Smooth muscle cell (in vitro differentiated cells): ENCODE results near the gene C13orf46. TPM values are rescaled to one million over a fixed set of nuclear protein-coding genes. Genes with fewer than 3 reads are reported as not detected.

Source experiments
- DNase-seq: peaks from one replicate; lab custom pipeline; 2025; ENCODE audit not compliant: unreplicated experiment; lab: John Stamatoyannopoulos, UW
- H2AFZ ChIP-seq: fragments of 200-600 bp; sonication (generic); 2 replicates; pipeline ENCODE4 v1.6.0; 2016; ENCODE audit warnings: antibody characterized with exemption, low read depth, mild to moderate bottlenecking
- H3F3A ChIP-seq: fragments of 200-600 bp; sonication (generic); 2 replicates; pipeline ENCODE4 v1.6.0; 2017; ENCODE audit warnings: antibody characterized with exemption, low read depth
- H3K27ac ChIP-seq: fragments of 200-600 bp; sonication (generic); 2 replicates; pipeline ENCODE4 v1.5.1; 2016; ENCODE audit warnings: low read depth, mild to moderate bottlenecking
- H3K27me3 ChIP-seq: fragments of 200-600 bp; sonication (generic); 2 replicates; pipeline ENCODE4 v1.6.1; 2016; ENCODE audit warnings: low read depth, mild to moderate bottlenecking
- H3K36me3 ChIP-seq: fragments of 200-600 bp; sonication (generic); 2 replicates; pipeline ENCODE4 v1.5.1; 2016; ENCODE audit warnings: low read depth
- H3K4me1 ChIP-seq: fragments of 200-600 bp; sonication (generic); 2 replicates; pipeline ENCODE4 v1.5.1; 2016; ENCODE audit warnings: low read depth
- H3K4me2 ChIP-seq: fragments of 200-600 bp; sonication (generic); 2 replicates; pipeline ENCODE4 v1.6.0; 2016; ENCODE audit warnings: mild to moderate bottlenecking
- H3K4me3 ChIP-seq: fragments of 200-600 bp; sonication (generic); 2 replicates; pipeline ENCODE4 v1.5.1; 2016; ENCODE audit warnings: mild to moderate bottlenecking
- H3K79me2 ChIP-seq: fragments of 200-600 bp; sonication (generic); 2 replicates; pipeline ENCODE4 v1.6.0; 2016; ENCODE audit warnings: low read depth, mild to moderate bottlenecking
- H3K9ac ChIP-seq: fragments of 200-600 bp; sonication (generic); 2 replicates; pipeline ENCODE4 v1.6.0; 2016; ENCODE audit warnings: low read depth
- H3K9me3 ChIP-seq: fragments of 200-600 bp; sonication (generic); replicated peaks from 2 replicates; pipeline ENCODE4 v1.5.1; 2016; ENCODE audit warnings: low read depth
- H4K20me1 ChIP-seq: fragments of 200-600 bp; sonication (generic); 2 replicates; pipeline ENCODE4 v1.6.0; 2016; ENCODE audit warnings: low read depth
- WGBS: methylation state at CpG from one replicate; pipeline ENCODE4 v1.1.7; 2016; ENCODE audit warnings: low lambda C conversion rate; 5-methylcytosine and 5-hydroxymethylcytosine counted together
- polyA plus RNA-seq: library from polyadenylated mRNA; unstranded; fragments of >200 nt; fragmentation: Nextera tagmentation; extraction: Ambion mirVana; gene quantifications from 2 replicates; pipeline ENCODE4 v1.2.1, GENCODE V29; 2016
- total RNA-seq: library from RNA; depleted of rRNA; stranded (reverse); fragments of >200 nt; gene quantifications from 2 replicates; pipeline ENCODE4 v1.2.3, GENCODE V29; 2014
- TF ChIP-seq, protein P1 (sequence below): fragments of 200-600 bp; sonication (generic); IDR thresholded peaks from 2 replicates; pipeline ENCODE4 v1.5.1; 2017; ENCODE audit warnings: borderline replicate concordance, mild to moderate bottlenecking, antibody characterized with exemption; ENCODE audit not compliant: insufficient read depth, poor library complexity, severe bottlenecking

C13orf46 gene
- total and polyA plus RNA-seq, 2 experiments from 2014 or later: 0.26 to 5.8 TPM

DNA sequence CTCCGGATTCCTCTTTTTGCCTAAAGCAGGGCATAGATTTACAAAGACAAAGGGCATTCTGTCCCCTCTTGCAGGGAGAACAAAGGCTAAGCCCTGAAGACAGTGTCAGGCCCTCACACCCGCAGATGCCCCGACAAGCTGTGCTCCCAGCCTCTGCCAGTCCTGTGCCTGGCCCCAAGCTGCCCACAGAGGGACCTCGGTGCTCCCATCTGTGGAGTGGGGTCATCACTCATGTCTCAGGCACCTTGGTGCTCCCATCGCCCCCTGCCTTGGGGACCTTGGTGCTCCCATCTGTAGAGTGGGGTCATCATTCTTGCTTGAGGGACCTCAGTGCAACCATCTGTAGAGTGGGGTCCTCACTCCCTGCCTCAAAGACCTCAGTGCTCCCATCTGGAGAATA is 24.3 kb downstream of the C13orf46 start:
- Histone ChIP-seq H3K9ac (no peak overlapping the region), H4K20me1 (no peaks in the 10 kb centered on the region), H3K4me1 (no peaks in the 10 kb centered on the region), H3K27me3 (no peaks in the 10 kb centered on the region), H3K4me2 (no peak overlapping the region), H3K27ac (no peak overlapping the region), H3K36me3 (no peaks in the 10 kb centered on the region), H3K4me3 (no peak overlapping the region), H3K9me3 (no peaks in the 10 kb centered on the region), H3K79me2 (no peaks in the 10 kb centered on the region), H2AFZ (no peak overlapping the region), H3F3A (no peaks in the 10 kb centered on the region)
- 98% methylated on average over 5 of the region's 5 CpGs for WGBS
- TF ChIP-seq, protein P1, sequence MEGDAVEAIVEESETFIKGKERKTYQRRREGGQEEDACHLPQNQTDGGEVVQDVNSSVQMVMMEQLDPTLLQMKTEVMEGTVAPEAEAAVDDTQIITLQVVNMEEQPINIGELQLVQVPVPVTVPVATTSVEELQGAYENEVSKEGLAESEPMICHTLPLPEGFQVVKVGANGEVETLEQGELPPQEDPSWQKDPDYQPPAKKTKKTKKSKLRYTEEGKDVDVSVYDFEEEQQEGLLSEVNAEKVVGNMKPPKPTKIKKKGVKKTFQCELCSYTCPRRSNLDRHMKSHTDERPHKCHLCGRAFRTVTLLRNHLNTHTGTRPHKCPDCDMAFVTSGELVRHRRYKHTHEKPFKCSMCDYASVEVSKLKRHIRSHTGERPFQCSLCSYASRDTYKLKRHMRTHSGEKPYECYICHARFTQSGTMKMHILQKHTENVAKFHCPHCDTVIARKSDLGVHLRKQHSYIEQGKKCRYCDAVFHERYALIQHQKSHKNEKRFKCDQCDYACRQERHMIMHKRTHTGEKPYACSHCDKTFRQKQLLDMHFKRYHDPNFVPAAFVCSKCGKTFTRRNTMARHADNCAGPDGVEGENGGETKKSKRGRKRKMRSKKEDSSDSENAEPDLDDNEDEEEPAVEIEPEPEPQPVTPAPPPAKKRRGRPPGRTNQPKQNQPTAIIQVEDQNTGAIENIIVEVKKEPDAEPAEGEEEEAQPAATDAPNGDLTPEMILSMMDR: no peak
- no peak for DNase-seq

GRCh38 chr13:113948034-113948742 is 25.7 kb downstream of the C13orf46 start:
- H3K4me1 ChIP-seq: no peaks in the 10 kb centered on the region
- no peak overlapping the region for H3K9ac ChIP-seq
- H3K4me2 ChIP-seq: no peak overlapping the region
- H3K27ac ChIP-seq: no peak overlapping the region
- H3K4me3 ChIP-seq: no peak overlapping the region
- H4K20me1 ChIP-seq: no peaks in the 10 kb centered on the region
- H2AFZ ChIP-seq: no peak overlapping the region
- no peaks in the 10 kb centered on the region for H3K79me2 ChIP-seq
- H3K27me3 ChIP-seq: no peaks in the 10 kb centered on the region
- DNase-seq: no peak
- no peaks in the 10 kb centered on the region for H3K36me3 ChIP-seq
- WGBS: 92% methylated on average over 14 of the region's 14 CpGs
- TF ChIP-seq, protein P1: no peak
- H3K9me3 ChIP-seq: no peaks in the 10 kb centered on the region
- H3F3A ChIP-seq: no peaks in the 10 kb centered on the region

DNA sequence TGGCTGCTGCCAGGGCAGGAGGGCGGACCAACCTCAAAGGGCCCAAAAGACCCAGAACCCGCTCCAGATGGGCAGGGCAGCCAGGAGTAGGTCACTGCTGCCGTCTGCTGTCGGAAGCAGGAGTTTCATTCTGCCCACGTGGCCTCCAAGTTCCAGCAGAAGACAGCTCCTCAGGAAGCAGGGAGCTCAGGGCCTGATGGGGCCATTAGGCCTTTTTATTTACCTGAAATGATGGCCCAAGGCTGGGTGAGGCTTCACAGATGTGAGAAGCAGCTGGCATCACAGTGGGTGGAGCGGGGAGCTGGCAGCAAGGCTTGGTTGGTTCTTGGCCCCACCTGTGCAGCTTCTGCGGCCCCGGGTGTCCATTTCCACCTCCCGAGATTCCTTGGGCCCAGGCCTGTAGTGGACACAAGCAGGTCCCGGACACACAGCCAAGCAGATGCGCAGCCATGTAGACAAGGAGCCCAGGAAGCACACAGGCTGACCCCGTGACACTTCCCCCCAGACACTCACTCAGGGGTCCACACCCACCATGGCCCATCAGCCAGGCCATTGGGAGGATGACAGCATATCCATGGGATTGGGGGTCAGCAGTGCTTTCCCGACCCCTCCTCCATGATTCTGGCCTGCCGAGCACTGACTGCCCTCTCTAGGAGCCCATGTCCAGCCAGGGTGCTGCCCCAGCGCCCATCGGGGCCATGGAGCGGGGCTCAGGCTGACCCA is 26.4 kb downstream of the C13orf46 start:
- Histone ChIP-seq H4K20me1 (no peaks in the 10 kb centered on the region), H3K9ac (no peak overlapping the region), H3K9me3 (no peaks in the 10 kb centered on the region), H3K4me1 (no peaks in the 10 kb centered on the region), H3K27ac (no peak overlapping the region), H2AFZ (no peak overlapping the region), H3K36me3 (no peaks in the 10 kb centered on the region), H3K4me2 (no peak overlapping the region), H3K4me3 (no peak overlapping the region), H3F3A (no peaks in the 10 kb centered on the region), H3K79me2 (no peaks in the 10 kb centered on the region), H3K27me3 (no peaks in the 10 kb centered on the region)
- no peak for DNase-seq
- 91% methylated on average over 17 of the region's 17 CpGs for WGBS
- TF ChIP-seq, protein P1: peak; percentile 18
